HG02885 (cell line): ENCODE results near the gene NAXE.

Experiments used
- ATAC-seq: cut with Tn5 transposase; IDR thresholded peaks from one replicate; pipeline ENCODE4 v1.9.1; 2021; ENCODE audit warnings: mild to moderate bottlenecking; ENCODE audit not compliant: unreplicated experiment, poor library complexity

NAXE gene

DNA sequence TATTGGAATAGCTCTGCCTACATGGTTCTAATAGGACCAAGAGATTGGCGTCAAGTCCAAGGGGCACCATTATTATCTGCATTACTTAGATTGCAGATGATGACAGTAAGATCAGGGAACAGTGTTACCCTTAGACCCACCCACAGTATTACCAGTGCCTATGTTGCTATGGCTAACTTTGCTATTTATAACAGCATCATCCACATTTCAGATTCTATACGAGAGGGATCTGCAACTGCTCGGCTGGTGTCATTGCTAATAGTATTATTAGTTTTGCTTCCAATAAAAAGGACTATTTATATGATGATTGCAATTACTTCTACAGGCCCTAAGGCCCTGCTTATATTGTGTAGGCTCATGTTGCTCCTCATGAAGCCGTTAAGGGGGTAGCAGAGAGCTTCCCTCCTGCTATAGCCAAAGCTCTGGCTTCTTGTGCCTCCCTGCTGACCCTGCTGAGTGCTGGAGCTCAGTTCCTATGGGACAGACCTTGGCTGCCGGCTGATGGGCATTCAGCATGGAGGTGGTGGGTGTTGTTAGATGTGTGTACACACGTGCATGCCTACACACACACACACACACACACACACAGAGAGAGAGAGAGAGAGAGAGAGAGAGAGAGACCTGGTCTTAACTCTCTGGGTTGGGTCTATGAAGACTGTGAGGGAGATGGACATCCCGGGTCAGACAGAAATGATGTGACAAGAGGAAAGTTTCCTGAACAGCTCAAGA is 51.6 kb downstream of the NAXE start:
- no peak for ATAC-seq

- ATAC-seq, result peak; percentile 56
These were observed 52.2 kb downstream of the NAXE start for GRCh38 chr1:156643778-156644092.
